Measurements from ENCODE around the gene CLDND1. TPM values are rescaled to one million over a fixed set of nuclear protein-coding genes. Genes with fewer than 3 reads are reported as not detected.
A peak's percentile ranks its signal among the peaks of the same experiment; 100 is the strongest.
"Not testable (repeated sequence)": the region's sequence is repeated elsewhere in the genome, so short reads cannot be mapped to it uniquely, and the experiment has no call there.

CLDND1 gene
- total and polyA plus RNA-seq, 3 donors from 2014 or later: 150 to 207 (median 162) TPM

- no peak overlapping the region for H3K27ac ChIP-seq
- H3K4me3 ChIP-seq: no peak overlapping the region
- H3K9me3 ChIP-seq: no peaks in the 10 kb centered on the region
- WGBS, 2 donors: 77 to 79% methylated on average over 2 of the region's 2 CpGs
- H3K27me3 ChIP-seq: no peaks in the 10 kb centered on the region
- H3K4me1 ChIP-seq: no peaks in the 10 kb centered on the region
- no peak for TF ChIP-seq CTCF (IDR thresholded peaks at IDR 0.05)
- no peak for TF ChIP-seq POLR2A (IDR thresholded peaks at IDR 0.05)
- no peaks in the 10 kb centered on the region for H3K36me3 ChIP-seq (ENCODE audit: low read depth, missing control alignments)
- no peak for DNase-seq
- intact Hi-C loops (cut with DNase I; ENCODE audit: low total_unique reads): no loop called here
Observed at GRCh38 chr3:98560911-98561310, 38.2 kb upstream of the CLDND1 start.

- H3K4me3 ChIP-seq; H3K4me1 ChIP-seq; DNase-seq; intact Hi-C loops (cut with DNase I; ENCODE audit: low total_unique reads); H3K9me3 ChIP-seq; H3K36me3 ChIP-seq (ENCODE audit: low read depth, missing control alignments); H3K27ac ChIP-seq; H3K27me3 ChIP-seq: not testable (repeated sequence)
- WGBS, 2 donors: 93 to 98% methylated on average over 2 of the region's 2 CpGs
Observed at GRCh38 chr3:98559769-98560168, 37.1 kb upstream of the CLDND1 start.

GRCh38 chr3:98558100-98558827 lies 35.6 kb upstream of the CLDND1 start:
- H3K27ac ChIP-seq: no peak overlapping the region
- no peaks in the 10 kb centered on the region for H3K36me3 ChIP-seq (ENCODE audit: low read depth, missing control alignments)
- no peak for DNase-seq
- intact Hi-C loops (cut with DNase I; ENCODE audit: low total_unique reads): no loop called here
- H3K27me3 ChIP-seq: no peaks in the 10 kb centered on the region
- 70 to 72% methylated on average over 6 of the region's 6 CpGs for WGBS, 2 donors
- H3K4me1 ChIP-seq: no peaks in the 10 kb centered on the region
- H3K4me3 ChIP-seq: no peak overlapping the region
- H3K9me3 ChIP-seq: no peaks in the 10 kb centered on the region
- TF ChIP-seq CTCF (IDR thresholded peaks at IDR 0.05): no peak
- no peak for TF ChIP-seq POLR2A (IDR thresholded peaks at IDR 0.05)

- TF ChIP-seq CTCF (IDR thresholded peaks at IDR 0.05) (no peak), POLR2A (IDR thresholded peaks at IDR 0.05) (no peak)
- WGBS, 2 donors: 71 to 74% methylated on average over 4 of the region's 4 CpGs
- Histone ChIP-seq H3K4me3 (no peak overlapping the region), H3K36me3 (ENCODE audit: low read depth, missing control alignments) (no peaks in the 10 kb centered on the region), H3K27ac (no peak overlapping the region), H3K9me3 (no peaks in the 10 kb centered on the region), H3K4me1 (no peaks in the 10 kb centered on the region), H3K27me3 (no peaks in the 10 kb centered on the region)
- intact Hi-C loops (cut with DNase I; ENCODE audit: low total_unique reads): no loop called here
- DNase-seq: no peak
Observed at GRCh38 chr3:98557324-98558010, 34.8 kb upstream of the CLDND1 start.

GRCh38 chr3:98556164-98557130 lies 33.7 kb upstream of the CLDND1 start:
- Histone ChIP-seq H3K4me1 (no peaks in the 10 kb centered on the region), H3K27ac (no peak overlapping the region), H3K36me3 (ENCODE audit: low read depth, missing control alignments) (no peaks in the 10 kb centered on the region), H3K9me3 (no peaks in the 10 kb centered on the region), H3K27me3 (no peaks in the 10 kb centered on the region), H3K4me3 (peak overlapping the region in 1 of 2 donors; percentile 6)
- 70 to 80% methylated on average over 7 of the region's 7 CpGs for WGBS, 2 donors
- DNase-seq: no peak
- intact Hi-C loops (cut with DNase I; ENCODE audit: low total_unique reads): no loop called here
- TF ChIP-seq CTCF (IDR thresholded peaks at IDR 0.05) (no peak), POLR2A (IDR thresholded peaks at IDR 0.05) (no peak)

Data from testis (tissue), 3 donors.